MV-4-11 (cell line): ENCODE data around the gene SIX3.
A peak's percentile ranks its signal among the peaks of the same experiment; 100 is the strongest.

Experiments used
- DNase-seq: peaks from one replicate; lab custom pipeline; 2025; lab: John Stamatoyannopoulos, UW

Gene SIX3

DNA sequence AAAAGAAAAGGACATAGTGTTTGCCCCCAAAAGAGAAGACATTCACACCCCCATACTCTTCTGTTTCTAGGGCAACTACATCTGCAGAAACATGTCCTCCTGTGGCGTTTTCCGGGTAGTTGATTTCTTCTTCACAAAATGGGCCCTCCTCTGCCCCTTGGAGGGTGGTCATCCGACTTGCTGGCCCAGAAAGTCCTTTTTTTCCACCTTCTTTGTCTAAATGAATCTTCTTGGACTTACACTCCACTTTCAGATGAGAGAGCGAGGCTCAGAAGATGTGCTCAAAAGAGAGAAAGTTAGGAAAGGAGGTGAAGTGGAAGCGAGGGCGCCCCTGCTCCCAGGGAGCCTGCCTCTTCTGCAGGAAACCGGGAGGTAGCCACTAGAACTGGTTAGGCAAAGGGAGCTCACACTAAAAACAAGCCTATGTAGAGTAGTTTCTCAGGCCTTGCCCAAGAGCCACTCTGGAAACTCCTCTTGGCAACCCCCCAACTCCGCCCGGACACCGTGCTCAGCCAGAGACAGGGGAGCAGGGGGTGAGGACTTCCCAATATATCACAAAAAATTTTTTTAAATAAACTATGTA is 10.2 kb upstream of the SIX3 start:
- DNase-seq: no peak

DNA sequence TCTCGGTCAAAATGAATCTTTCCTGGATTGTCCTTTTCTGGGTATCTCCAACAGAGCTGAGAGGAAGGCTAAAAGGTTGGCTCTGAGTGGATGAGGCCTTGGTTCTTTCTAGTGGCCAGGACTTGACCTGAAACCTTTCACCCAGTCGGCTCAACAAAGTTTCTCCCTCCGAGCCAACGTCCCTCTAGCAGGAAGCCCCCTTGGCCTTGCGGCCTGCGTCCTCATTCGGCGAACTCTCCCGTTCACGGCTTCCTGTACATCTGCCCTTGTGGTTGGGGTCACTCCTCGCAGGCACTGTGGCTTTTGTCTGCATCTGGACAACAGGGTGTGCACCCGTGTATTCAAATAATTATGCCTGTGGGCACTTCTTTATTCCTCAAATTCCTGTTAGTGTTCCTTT is 9.4 kb upstream of the SIX3 start:
- peak; percentile 14 for DNase-seq

- DNase-seq: no peak
Observed at GRCh38 chr2:44932564-44933392, 8.7 kb upstream of the SIX3 start.

DNA sequence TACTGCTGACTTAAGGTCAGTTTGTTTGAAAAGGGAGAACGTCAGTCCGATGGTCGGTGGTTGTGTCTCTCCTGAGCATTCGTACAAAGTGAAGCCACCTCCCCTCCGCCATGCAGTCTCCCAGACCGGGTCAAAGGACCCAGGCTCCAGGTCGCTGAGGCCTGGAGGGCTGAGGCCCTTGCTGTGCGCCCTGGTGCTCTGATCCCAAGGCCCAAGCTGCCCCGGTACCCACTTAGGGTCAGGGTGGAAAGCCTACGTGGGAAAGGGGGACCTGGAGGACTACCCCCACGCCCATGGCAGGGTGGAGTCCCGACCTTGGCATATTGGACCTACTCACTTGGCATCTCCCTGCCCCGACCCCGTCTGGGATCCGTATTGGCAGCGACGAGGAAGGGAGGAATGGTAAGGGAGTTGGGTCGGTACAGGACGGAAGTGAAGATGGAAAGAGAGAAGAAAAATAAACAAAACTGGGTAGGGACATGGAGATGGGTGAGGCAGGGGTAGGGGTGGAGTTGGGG is 8.0 kb upstream of the SIX3 start:
- DNase-seq: no peak

GRCh38 chr2:44934038-44934982 is 7.2 kb upstream of the SIX3 start:
- no peak for DNase-seq

- DNase-seq: peak; percentile 15
Observed at GRCh38 chr2:44934983-44935728, 6.3 kb upstream of the SIX3 start.

DNA sequence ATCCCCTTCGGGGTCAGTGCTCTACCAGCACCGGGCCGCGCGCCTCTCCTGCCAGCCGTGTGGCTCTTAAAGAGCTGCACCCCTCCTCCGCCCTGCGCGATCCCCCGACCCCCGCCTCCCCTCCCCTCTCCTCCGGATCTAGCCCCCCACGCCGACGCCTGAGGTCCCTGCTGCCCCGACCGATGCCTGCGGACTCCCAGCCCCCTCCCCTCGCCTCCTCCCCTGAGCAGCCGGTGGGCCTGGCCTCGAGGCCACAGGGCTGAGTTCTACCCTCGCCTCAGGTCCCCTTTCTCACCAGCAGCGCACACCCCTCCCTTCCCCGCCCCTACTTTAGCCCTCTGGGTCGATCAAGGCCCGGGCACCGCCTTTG is 5.8 kb upstream of the SIX3 start:
- DNase-seq: no peak

GRCh38 chr2:44936275-44936674 is 5.2 kb upstream of the SIX3 start:
- DNase-seq: no peak

- no peak for DNase-seq
Observed at GRCh38 chr2:44936715-44937687, 4.5 kb upstream of the SIX3 start.

GRCh38 chr2:44937688-44938240 is 3.7 kb upstream of the SIX3 start:
- DNase-seq: no peak

- no peak for DNase-seq
Observed at GRCh38 chr2:44938287-44939105, 3.0 kb upstream of the SIX3 start.

DNA sequence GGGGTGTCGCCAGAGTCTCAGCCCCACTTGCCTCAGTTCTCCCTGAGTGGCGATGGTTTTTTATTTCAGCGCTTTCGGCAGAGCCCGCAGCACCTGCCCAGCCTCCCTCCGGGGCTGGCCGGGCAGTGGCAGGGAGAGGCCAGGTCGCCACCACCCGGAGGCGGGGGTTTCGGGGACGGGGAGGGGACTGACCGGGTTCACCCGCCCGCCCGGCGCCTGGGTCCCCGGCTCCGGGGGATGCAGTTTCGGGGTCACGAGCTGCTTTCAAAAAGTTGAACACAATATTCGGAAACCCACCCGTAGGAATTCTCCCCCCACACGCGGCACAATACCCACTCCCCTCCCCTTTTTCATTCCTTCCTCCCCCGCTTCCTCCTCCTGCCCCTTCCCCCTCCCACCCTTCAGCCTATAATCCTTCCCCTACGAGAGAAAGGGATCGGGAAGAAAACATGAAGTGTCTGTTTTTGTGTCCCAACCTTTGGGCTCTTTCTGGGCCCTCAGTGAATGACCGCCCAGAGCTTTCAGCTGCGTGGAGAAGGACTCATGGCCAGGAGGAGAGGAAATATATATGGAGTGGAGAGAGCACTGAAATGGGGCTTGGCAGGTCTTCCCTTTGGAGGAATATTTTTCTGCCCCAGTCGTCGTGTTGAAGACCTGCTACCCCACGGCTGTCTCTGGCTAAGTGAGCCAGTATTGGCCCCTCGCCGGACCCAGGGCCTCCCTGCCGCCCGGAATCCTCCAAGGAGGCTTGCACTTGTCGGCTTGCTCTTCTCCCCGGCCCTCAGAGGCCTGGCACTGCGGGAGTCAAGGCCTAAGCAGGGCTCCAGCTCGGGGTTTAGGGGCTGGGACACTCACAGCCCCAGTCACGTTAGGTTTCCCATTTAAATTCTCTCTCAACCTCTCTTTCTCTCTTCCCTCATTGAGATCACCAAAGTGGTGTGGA is 2.1 kb upstream of the SIX3 start:
- no peak for DNase-seq

DNA sequence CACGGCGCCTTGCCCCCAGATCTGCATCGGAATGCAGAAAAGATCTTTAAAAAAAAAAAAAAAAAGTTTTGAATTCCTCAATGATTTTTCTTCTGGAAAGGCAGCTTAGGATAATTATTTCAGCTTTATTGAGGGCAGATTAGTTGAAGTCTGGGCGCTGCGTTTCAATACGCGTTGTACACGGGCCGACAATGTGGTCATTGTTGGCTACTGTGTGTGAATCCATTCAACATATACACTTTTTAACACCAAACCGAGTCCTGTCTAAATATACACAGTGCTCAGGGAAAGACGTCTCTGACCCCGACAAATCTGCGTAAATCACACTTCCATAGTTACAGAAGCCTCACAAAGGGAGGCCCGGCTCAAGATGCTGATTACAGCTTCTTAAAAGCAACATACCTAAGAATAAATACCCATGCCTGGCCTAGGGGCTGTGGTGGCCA is 1.4 kb upstream of the SIX3 start:
- DNase-seq: no peak

GRCh38 chr2:44940732-44941464 is 604 bp upstream of the SIX3 start:
- DNase-seq: no peak

DNA sequence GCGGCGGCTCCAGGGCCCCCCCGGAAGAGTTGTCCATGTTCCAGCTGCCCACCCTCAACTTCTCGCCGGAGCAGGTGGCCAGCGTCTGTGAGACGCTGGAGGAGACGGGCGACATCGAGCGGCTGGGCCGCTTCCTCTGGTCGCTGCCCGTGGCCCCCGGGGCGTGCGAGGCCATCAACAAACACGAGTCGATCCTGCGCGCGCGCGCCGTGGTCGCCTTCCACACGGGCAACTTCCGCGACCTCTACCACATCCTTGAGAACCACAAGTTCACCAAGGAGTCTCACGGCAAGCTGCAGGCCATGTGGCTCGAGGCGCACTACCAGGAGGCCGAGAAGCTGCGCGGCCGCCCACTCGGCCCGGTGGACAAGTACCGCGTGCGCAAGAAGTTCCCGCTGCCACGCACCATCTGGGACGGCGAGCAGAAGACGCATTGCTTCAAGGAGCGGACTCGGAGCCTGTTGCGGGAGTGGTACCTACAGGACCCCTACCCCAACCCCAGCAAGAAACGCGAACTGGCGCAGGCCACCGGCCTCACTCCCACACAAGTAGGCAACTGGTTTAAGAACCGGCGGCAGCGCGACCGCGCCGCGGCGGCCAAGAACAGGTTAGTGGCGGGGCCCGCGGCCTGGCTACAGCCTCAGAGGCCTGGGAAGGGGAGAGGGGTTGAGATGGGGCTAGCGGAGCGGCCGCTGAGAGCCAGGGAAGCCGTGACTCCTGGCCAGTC is 965 bp downstream of the SIX3 start:
- DNase-seq: no peak

GRCh38 chr2:44943031-44943692 is 1.7 kb downstream of the SIX3 start:
- DNase-seq: no peak
